GM18907 (cell line): ENCODE measurements around the gene GID4.
"Not testable (repeated sequence)": the region's sequence is repeated elsewhere in the genome, so short reads cannot be mapped to it uniquely, and the experiment has no call there.

ENCODE experiments used
- ATAC-seq: cut with Tn5 transposase; IDR thresholded peaks from one replicate; pipeline ENCODE4 v1.9.1; 2021; ENCODE audit warnings: mild to moderate bottlenecking, moderate library complexity; ENCODE audit not compliant: unreplicated experiment

The GID4 gene

GRCh38 chr17:18038861-18039534 is at the start of gene GID4, which contains the start of gene ATPAF2:
GID4 (plus strand) TSS chr17:18039408; CDS start chr17:18039465, 57 bp downstream.
ATPAF2 (minus strand) TSS chr17:18039168; CDS start chr17:18039013, 155 bp downstream.
- peak; percentile 91 for ATAC-seq

- ATAC-seq, result no peak
Measured at GRCh38 chr17:17989618-17990017, 49.6 kb upstream of the GID4 start.

- no peak for ATAC-seq
Measured at GRCh38 chr17:17990282-17990681, 48.9 kb upstream of the GID4 start.

GRCh38 chr17:17993366-17993765 is 45.8 kb upstream of the GID4 start:
- ATAC-seq, result no peak

- ATAC-seq, result no peak
Measured at GRCh38 chr17:17993852-17994251, 45.4 kb upstream of the GID4 start.

GRCh38 chr17:17994271-17995069 is 44.7 kb upstream of the GID4 start:
- no peak for ATAC-seq

- ATAC-seq, result not testable (repeated sequence)
Measured at GRCh38 chr17:17995887-17996286, 43.3 kb upstream of the GID4 start.

- ATAC-seq, result no peak
Measured at GRCh38 chr17:17998934-17999333, 40.3 kb upstream of the GID4 start.

GRCh38 chr17:17999364-18000029 is 39.7 kb upstream of the GID4 start:
- no peak for ATAC-seq

- ATAC-seq, result no peak
Measured at GRCh38 chr17:18000030-18000408, 39.2 kb upstream of the GID4 start.

- ATAC-seq, result no peak
Measured at GRCh38 chr17:18002171-18002570, 37.0 kb upstream of the GID4 start.

- no peak for ATAC-seq
Measured at GRCh38 chr17:18004345-18004744, 34.9 kb upstream of the GID4 start.

- ATAC-seq, result no peak
Measured at GRCh38 chr17:18004884-18005305, 34.3 kb upstream of the GID4 start.

- ATAC-seq, result no peak
Measured at GRCh38 chr17:18005496-18005895, 33.7 kb upstream of the GID4 start.

- ATAC-seq, result no peak
Measured at GRCh38 chr17:18006495-18007239, 32.5 kb upstream of the GID4 start.

- ATAC-seq, result no peak
Measured at GRCh38 chr17:18008496-18009268, 30.5 kb upstream of the GID4 start.

- no peak for ATAC-seq
Measured at GRCh38 chr17:18009609-18010420, 29.4 kb upstream of the GID4 start.

- no peak for ATAC-seq
Measured at GRCh38 chr17:18011286-18011685, 27.9 kb upstream of the GID4 start.

GRCh38 chr17:18014006-18014405 is 25.2 kb upstream of the GID4 start:
- no peak for ATAC-seq
